Ovary (tissue), 9 donors: ENCODE results near the gene FSTL5. TPM values are rescaled to one million over a fixed set of nuclear protein-coding genes. Genes with fewer than 3 reads are reported as not detected.

Experiments
- DNase-seq, 5 donors: peaks; one replicate each; pipeline ENCODE4 v3.0.0-alpha.2; 2019 to 2020
- H3K27ac ChIP-seq, 2 donors: fragments of 200-600 bp; one replicate each; pipeline versions ENCODE4 v1.5.1 to v1.8.0; 2019 to 2022
- H3K27me3 ChIP-seq: fragments of 200-600 bp; one replicate; pipeline ENCODE4 v1.8.0; 2022
- H3K36me3 ChIP-seq: fragments of 200-600 bp; sonication (generic); one replicate; pipeline ENCODE4 v1.5.1; 2019
- H3K4me1 ChIP-seq: one replicate; pipeline ENCODE4 v1.8.1; 2013; ENCODE audit warnings: mild to moderate bottlenecking, moderate library complexity; ENCODE audit not compliant: insufficient read depth
- H3K4me3 ChIP-seq: fragments of 200-600 bp; sonication (generic); one replicate; pipeline ENCODE4 v1.5.1; 2017
- H3K9me3 ChIP-seq, 2 donors: fragments of 200-600 bp in 1 of 2; sonication (generic) in 1 of 2; one replicate each; pipeline versions ENCODE4 v1.5.1 to v1.8.1; 2013 to 2019; ENCODE audit warnings: mild to moderate bottlenecking in 1 of 2, moderate library complexity in 1 of 2
- EP300 ChIP-seq: sonication (generic); formaldehyde crosslinking; IDR thresholded peaks from one replicate; pipeline ENCODE4 v1.6.1; 2017; ENCODE audit warnings: antibody characterized with exemption
- POLR2A ChIP-seq: fragments of 450-650 bp; IDR thresholded peaks from one replicate; pipeline ENCODE4 v1.6.1; 2017; ENCODE audit warnings: antibody characterized with exemption, mild to moderate bottlenecking, moderate library complexity
- WGBS, 3 donors: extraction: QIAGEN DNeasy Blood & Tissue Kit in 1 of 3; methylation state at CpG; one replicate each; pipeline versions ENCODE4 v1.1.5 to v1.1.7; 2013 to 2017; 5-methylcytosine and 5-hydroxymethylcytosine counted together
- intact Hi-C, 4 donors: fragments of 100-400 bp; cut with DNase I; formaldehyde crosslinking; loops; one replicate each; pipeline versions ENCODE4 v1.11.0 to v1.15.1; 2022 to 2023
- polyA plus RNA-seq, 2 donors: library from polyadenylated mRNA; stranded (reverse); fragments of 200-250 nt in 1 of 2; fragments of 350-450 nt in 1 of 2; fragmentation: Illumina TruSeq in 1 of 2; extraction: RNeasy Lipid Tissue Mini Kit (QIAGEN cat#74804) in 1 of 2; gene quantifications; one replicate each; pipeline ENCODE4 v1.2.3, GENCODE V29; 2013 to 2014
- total RNA-seq, 7 donors: library from RNA; depleted of rRNA in 2 of 7; stranded (reverse); fragments of >200 nt in 2 of 7; fragmentation: NEBNext Ultra II Directional in 3 of 7; extraction: Animal tissue kit (Norgen Biotek cat#: 25700) in 3 of 7; gene quantifications; one replicate each; pipeline versions ENCODE4 v1.1.0 to v1.2.4, GENCODE V29; 2016 to 2023
- TF ChIP-seq, protein P1 (sequence below), 3 donors: fragments of 450-650 bp in 2 of 3; fragments of 200-600 bp in 1 of 3; IDR thresholded peaks; one replicate each; pipeline versions ENCODE4 v1.5.1 to v1.8.0; 2016 to 2022; ENCODE audit warnings: antibody characterized with exemption in 3 of 3, mild to moderate bottlenecking in 1 of 3
- donor health status: DM: no; HTN: no; CAD: no; lungs with moderate emphysema.
- donor health status: DM: no; HTN: no; CAD: no.
- donor health status: Bipolar disorder and iron deficiency.
- donor health status: DM: yes; HTN: yes; CAD: no.
- donor health status: DM: no; HTN: no; CAD: no.
- donor health status: DM: yes; HTN: yes; CAD: no.

Gene FSTL5
- total and polyA plus RNA-seq, 9 donors = 0.05 TPM; not detected in 8

DNA sequence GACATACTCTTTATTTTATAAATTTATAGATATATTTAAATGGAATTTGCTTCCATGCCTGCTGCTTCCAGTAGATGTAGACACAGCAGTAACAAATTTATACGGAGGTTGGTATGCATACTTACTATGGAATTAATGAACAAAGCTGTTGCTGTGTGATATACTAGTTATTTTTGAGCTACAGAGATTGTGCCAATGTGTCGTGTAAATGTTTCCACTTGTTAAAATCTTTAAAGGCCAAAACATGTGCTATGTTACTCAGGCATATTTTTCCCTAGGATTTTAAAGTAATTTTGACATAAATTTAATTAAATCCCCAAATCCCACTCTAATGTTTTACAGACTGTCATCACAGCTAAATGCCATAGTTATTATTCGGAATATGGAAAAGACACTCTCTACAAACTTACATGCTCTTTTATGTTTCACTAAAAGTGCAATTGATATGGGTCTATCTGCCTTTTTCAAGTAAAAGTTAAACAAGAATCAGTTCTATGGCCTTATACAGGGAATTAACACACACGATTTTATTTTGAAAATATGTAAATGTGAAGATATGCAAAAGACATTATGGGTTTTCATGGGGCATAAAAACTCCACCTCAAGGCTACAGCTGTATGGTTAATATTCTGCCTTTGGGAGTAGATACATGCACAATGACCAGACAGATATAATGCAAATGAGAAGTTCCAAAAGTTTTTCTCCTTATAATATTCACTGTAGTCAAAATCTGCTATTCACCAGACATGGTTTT, 256.8 kb downstream of the FSTL5 start:
- no peak overlapping the region for H3K27ac ChIP-seq
- WGBS, 3 donors = 59 to 73% (median 64%) methylated on average over 4 of the region's 4 CpGs
- no peaks in the 10 kb centered on the region for H3K27me3 ChIP-seq
- TF ChIP-seq, protein P1, sequence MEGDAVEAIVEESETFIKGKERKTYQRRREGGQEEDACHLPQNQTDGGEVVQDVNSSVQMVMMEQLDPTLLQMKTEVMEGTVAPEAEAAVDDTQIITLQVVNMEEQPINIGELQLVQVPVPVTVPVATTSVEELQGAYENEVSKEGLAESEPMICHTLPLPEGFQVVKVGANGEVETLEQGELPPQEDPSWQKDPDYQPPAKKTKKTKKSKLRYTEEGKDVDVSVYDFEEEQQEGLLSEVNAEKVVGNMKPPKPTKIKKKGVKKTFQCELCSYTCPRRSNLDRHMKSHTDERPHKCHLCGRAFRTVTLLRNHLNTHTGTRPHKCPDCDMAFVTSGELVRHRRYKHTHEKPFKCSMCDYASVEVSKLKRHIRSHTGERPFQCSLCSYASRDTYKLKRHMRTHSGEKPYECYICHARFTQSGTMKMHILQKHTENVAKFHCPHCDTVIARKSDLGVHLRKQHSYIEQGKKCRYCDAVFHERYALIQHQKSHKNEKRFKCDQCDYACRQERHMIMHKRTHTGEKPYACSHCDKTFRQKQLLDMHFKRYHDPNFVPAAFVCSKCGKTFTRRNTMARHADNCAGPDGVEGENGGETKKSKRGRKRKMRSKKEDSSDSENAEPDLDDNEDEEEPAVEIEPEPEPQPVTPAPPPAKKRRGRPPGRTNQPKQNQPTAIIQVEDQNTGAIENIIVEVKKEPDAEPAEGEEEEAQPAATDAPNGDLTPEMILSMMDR (IDR thresholded peaks at IDR 0.05) = no peak
- TF ChIP-seq POLR2A (no peak), EP300 (no peak)
- intact Hi-C loops = no loop called here
- no peaks in the 10 kb centered on the region for H3K4me1 ChIP-seq
- no peaks in the 10 kb centered on the region for H3K36me3 ChIP-seq
- DNase-seq = no peak
- no peaks in the 10 kb centered on the region for H3K9me3 ChIP-seq
- no peak overlapping the region for H3K4me3 ChIP-seq

DNA sequence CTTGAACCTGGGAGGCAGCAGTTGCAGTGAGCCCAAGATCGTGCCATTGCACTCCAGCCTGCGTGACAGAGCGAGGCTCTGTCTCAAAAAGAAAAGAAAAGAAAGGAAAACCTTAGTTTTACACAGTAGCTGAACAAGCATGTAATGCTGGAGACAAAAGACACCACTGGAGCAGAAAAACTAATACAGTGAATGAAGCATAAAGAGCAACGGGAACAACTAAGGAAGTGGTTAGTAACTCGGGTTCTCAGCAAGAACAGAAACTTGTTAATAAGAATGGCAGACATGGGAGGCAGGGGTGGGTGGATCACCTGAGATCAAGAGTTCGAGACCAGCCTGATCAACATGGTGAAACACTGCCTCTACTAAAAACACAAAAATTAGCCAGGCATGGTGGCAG, 263.7 kb downstream of the FSTL5 start:
- Histone ChIP-seq H3K27me3 (no peaks in the 10 kb centered on the region), H3K36me3 (no peaks in the 10 kb centered on the region), H3K9me3 (no peaks in the 10 kb centered on the region), H3K4me3 (no peak overlapping the region), H3K27ac (no peak overlapping the region), H3K4me1 (no peaks in the 10 kb centered on the region)
- intact Hi-C loops = no loop called here
- TF ChIP-seq EP300 = no peak
- TF ChIP-seq, protein P1 (IDR thresholded peaks at IDR 0.05) = no peak
- TF ChIP-seq POLR2A = no peak
- DNase-seq = no peak
- 83 to 89% (median 84%) methylated on average over 6 of the region's 6 CpGs for WGBS, 3 donors

DNA sequence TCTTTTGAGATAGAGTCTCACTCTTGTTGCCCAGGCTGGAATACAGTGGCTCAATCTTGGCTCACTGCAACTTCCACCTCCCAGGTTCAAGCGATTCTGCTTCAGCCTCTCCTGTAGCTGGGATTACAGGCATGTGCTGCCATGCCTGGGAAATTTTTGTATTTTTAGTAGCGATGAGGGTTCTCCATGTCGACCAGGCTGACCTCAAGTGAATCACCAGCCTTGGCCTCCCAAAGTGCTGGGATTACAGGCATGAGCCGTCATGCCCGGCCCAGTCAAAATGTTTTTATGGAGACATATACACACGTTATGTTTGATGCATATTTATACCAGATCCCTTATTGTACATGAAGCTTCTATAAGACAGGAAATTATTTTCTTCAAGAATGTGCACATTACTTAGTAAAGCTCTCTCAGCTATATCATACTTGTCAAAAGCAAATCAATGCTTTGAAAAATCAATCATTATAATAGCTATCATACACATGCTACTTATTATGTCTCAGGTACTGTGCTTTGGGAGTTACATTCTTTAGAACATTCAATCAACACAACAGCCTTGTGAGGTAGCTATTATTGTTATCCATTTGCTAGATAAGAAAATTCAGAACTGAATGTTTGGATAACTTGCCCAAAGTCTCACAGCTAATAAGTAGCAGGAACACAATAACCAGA, 269.2 kb downstream of the FSTL5 start:
- Histone ChIP-seq H3K27ac (no peak overlapping the region), H3K4me3 (no peak overlapping the region), H3K9me3 (no peaks in the 10 kb centered on the region), H3K27me3 (no peaks in the 10 kb centered on the region), H3K4me1 (no peaks in the 10 kb centered on the region), H3K36me3 (no peaks in the 10 kb centered on the region)
- 85 to 92% (median 87%) methylated on average over 6 of the region's 6 CpGs for WGBS, 3 donors
- DNase-seq = no peak
- TF ChIP-seq POLR2A = no peak
- TF ChIP-seq EP300 = no peak
- TF ChIP-seq, protein P1 (IDR thresholded peaks at IDR 0.05) = no peak
- intact Hi-C loops = no loop called here

DNA sequence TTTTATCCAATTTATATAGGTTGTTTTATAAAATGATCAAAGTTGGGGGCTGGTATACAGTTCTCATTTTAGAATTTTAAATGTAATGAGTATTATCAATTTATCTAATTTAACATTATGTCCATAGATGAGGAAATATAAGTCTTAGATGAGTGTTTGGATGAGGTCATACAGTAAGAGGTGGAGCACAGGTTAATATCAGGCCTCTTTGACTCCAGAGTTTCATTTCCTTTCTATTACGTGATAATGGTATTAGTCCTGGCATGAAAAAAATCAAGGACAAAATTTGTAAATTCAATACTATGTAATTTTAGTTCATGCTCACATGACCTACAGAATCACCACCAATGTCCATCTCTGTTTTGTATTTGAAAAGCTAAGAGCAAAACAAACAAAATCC, 269.8 kb downstream of the FSTL5 start:
- DNase-seq = no peak
- H3K27me3 ChIP-seq = no peaks in the 10 kb centered on the region
- H3K36me3 ChIP-seq = no peaks in the 10 kb centered on the region
- no peak overlapping the region for H3K27ac ChIP-seq
- no peak overlapping the region for H3K4me3 ChIP-seq
- TF ChIP-seq EP300 = no peak
- intact Hi-C loops = no loop called here
- no peaks in the 10 kb centered on the region for H3K9me3 ChIP-seq
- 54 to 73% (median 64%) methylated on average over 1 of the region's 1 CpG for WGBS, 3 donors
- no peaks in the 10 kb centered on the region for H3K4me1 ChIP-seq

DNA sequence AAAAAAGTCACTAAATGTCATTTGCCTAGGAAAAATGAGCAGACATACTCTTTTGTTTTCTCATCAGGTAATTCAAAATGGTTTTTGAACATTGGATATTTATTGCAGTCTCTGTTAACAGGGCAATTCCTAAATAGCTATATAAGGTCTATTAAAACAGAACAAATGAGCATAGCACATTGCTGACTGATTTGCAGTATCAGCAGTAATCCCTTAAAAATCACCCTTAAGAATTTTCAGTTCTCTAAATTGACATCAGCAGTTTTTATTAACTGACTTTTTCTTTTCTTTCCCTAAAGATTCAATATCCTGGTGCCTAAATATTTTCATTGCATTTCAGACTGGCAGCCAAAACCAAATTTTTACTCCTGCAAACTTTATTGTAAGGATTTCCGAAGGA, 270.2 kb downstream of the FSTL5 start:
- Histone ChIP-seq H3K4me1 (no peaks in the 10 kb centered on the region), H3K36me3 (no peaks in the 10 kb centered on the region), H3K27ac (no peak overlapping the region), H3K4me3 (no peak overlapping the region), H3K27me3 (no peaks in the 10 kb centered on the region), H3K9me3 (no peaks in the 10 kb centered on the region)
- intact Hi-C loops = no loop called here
- TF ChIP-seq POLR2A = no peak
- TF ChIP-seq, protein P1 (IDR thresholded peaks at IDR 0.05) = no peak
- TF ChIP-seq EP300 = no peak
- 75 to 87% (median 75%) methylated on average over 1 of the region's 1 CpG for WGBS, 3 donors
- no peak for DNase-seq
